ENCODE measurements around the gene MTCP1. TPM values are rescaled to one million over a fixed set of nuclear protein-coding genes. Genes with fewer than 3 reads are reported as not detected.

MTCP1 gene, protein sequence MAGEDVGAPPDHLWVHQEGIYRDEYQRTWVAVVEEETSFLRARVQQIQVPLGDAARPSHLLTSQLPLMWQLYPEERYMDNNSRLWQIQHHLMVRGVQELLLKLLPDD
- total RNA-seq, result 3.2 TPM

DNA sequence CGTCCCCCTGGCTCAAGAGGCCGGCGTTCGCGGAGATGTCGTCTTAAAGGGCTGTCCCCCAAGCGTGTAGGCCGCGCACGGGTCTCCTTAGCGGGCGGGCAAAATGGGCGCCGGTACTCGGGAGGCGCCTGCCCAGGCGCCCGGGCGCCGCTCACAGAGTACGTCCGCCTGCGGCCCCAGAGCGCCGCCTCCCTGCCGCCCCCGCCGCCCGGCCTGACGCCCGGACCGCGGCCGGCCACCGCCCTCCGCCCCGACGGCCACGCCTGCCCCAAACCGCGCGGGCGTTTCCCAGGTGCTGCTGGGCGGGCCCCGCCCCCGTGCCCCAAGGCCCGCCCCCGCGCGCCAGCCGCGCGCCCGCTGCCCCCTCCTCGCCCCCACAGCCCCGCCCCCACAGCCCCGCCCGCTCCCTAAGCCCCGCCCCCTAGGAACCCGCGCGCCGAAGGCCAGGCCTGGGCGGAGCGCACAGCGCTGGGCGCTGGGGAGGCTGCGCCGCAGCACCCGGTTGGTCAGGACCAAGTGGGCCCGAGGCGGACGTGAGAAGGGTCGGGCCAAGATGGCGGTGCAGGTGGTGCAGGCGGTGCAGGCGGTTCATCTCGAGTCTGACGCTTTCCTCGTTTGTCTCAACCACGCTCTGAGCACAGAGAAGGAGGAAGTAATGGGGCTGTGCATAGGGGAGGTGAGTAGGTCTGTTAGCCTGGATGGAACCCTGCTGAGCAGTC, at the start of gene MTCP1, which contains the start of the genes BRCC3 and CMC4:
Gene MTCP1, minus strand, starts transcription at position 162 of the 719 bp plus-strand sequence. CDS start 5,126 bp downstream, outside the sequence.
Gene BRCC3, plus strand, starts transcription at position 534 of the 719 bp plus-strand sequence. Its CDS starts 20 bp downstream, at position 554.
Gene CMC4, minus strand, starts transcription at position 162 of the 719 bp plus-strand sequence. CDS start 7,113 bp downstream, outside the sequence.
- peak; percentile 47 to 75 (median 74) for DNase-seq (ENCODE audit: low read depth in 2 of 3, low spot score in 2 of 3)

- DNase-seq (ENCODE audit: low read depth in 2 of 3, low spot score in 2 of 3), result no peak
Measured at GRCh38 chrX:155115174-155115819, 44.4 kb upstream of the MTCP1 start.

GRCh38 chrX:155113097-155113496, 42.2 kb upstream of the MTCP1 start:
- DNase-seq (ENCODE audit: low read depth in 2 of 3, low spot score in 2 of 3), result no peak

GRCh38 chrX:155112171-155112570, 41.2 kb upstream of the MTCP1 start:
- DNase-seq (ENCODE audit: low read depth in 2 of 3, low spot score in 2 of 3), result no peak

DNA sequence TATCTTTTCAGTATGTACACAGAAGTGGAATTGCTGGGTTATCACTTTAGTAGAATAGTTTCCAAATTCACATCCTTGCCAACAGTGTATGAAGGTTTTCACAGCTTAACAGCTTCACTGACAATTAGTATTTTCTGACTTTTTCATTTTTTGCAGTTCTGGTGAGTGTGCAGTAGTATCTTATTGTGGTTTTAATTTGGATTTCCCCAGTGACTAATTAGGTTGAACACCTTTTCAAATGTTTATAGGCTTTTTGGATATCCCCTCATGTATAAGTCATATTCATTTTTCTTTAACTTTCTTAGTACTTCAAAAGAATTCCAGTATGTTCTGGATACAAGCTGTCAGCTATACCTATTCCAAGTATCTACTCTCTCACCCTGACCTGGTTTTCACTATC, 37.5 kb upstream of the MTCP1 start:
- no peak for DNase-seq (ENCODE audit: low read depth in 2 of 3, low spot score in 2 of 3)

- DNase-seq (ENCODE audit: low read depth in 2 of 3, low spot score in 2 of 3), result no peak
Measured at GRCh38 chrX:155105919-155106318, 35.0 kb upstream of the MTCP1 start.

DNA sequence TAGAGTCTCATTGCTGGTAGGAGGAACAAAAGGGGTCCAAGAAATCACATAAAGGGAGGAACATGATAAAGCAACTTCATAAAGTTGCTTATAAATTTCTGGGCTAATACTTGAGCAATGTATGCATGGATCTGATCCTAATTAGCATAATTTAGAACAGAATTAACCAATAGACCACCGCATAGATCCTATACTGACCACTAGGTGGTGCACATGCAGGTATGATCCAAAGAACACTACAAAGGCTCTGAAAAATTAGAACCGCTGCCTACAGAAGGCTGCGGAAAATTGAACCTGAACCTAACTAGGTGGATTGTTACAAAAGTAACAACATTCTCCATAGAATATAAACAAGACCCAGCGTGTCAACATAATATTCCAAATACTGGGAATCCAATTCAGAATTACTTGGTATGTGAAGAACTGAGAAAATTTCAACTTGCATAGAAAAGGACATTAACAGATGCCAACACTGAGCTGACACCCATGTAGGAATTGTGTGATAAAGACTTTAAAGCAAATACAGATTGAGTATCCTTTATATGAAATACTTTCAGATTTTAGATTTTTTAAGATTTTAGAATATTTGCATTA, 23.6 kb upstream of the MTCP1 start:
- peak in 2 of 3 donors; percentile 34 to 52 for DNase-seq (ENCODE audit: low read depth in 2 of 3, low spot score in 2 of 3)

GRCh38 chrX:155086961-155087735, 16.2 kb upstream of the MTCP1 start:
- DNase-seq (ENCODE audit: low read depth in 2 of 3, low spot score in 2 of 3), result no peak

DNA sequence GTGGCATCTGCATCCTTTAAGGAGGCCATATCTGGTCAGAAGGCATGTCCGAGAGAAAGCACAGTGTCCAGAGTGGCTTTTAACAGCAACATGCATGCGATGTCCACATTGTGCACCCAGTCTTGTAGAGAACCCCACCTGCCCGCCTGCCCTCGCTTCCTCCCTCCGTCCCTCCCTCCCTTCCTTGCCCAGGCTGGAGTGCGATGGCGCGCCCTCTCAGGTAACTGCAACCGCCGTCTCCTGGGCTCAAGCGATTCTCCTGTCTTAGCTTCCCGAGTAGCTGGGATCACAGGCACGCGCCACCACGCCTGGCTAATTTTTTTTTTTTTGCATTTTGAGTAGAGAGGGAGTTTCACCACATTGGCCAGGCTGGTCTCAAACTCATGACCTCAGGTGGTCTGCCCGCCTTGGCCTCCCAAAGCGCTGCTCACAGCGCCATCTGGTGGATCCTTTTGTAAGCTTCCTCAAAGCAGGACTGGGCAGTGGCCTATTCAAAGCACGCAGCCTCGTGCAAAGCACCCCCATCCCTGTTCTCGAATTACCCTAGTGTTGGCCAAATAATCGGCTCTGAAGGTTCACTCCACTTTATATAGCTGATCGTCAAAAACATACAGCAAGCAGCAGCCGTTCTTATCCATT, 15.4 kb upstream of the MTCP1 start:
- peak in 2 of 3 donors; percentile 29 to 58 for DNase-seq (ENCODE audit: low read depth in 2 of 3, low spot score in 2 of 3)

DNA sequence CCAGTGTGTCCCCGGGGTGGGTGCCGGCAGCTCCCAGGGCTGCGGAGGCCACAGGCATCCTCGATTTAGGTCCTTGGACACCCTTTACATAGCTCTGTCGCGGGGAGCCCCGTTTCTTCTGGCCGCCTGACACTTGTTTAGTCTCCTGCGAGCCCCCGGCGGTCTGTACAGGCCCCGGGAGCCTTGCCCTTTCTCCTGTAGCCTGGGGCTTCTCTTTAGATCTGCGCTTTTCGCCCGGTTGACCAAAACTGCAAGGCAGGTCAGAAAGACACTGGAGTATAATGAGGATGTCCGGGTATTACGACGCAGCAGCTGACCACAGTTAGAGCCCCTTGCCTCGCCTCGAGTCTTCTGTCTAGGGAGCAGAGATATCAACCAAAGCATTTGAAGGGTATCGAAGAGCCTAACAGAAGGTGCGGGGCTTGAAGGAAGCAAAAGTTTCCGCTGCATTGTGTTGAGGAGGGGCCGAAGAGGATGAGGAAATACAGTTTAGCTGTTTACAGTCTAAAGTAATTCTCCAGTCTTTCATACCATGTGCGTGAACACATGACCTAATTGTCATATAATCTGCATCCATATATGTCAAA, 851 bp upstream of the MTCP1 start:
- DNase-seq (ENCODE audit: low read depth in 2 of 3, low spot score in 2 of 3), result peak in 1 of 3 donors; percentile 34

DNA sequence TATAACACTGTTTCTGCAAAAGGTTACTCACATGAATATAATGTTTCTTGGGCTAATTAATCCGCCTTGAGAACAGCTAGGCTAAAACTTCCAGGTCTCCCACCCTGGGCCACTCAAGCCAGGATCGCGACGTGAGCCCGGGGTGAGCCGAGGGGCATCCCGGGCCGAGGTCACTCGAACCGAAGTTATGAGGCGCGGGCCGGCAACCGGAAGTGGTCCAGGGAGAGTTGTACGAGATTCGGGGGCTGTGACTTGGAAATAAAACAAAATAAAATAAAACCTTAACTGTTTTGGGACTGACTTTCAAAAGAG, 317 bp downstream of the MTCP1 start:
- peak in 1 of 3 donors; percentile 18 for DNase-seq (ENCODE audit: low read depth in 2 of 3, low spot score in 2 of 3)

DNA sequence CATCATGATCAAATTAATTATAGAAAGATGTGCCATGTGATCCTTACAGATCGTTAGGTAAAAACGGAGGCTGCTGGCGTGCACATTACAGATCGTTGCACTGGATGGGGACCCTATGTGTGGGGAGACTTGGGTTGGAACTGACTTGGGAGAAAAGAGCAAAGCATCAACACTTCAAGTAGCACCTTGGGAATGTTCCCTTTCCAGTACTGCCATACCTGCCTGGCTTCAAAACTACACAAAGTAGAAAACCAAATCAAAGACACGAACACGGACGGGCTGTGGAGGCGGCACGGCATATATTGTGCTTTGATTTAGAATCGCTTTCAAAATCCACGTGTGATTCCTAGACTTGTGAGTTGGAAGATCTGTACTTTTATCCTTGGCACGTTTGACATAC, 898 bp downstream of the MTCP1 start:
- peak in 1 of 3 donors; percentile 2 for DNase-seq (ENCODE audit: low read depth in 2 of 3, low spot score in 2 of 3)

GRCh38 chrX:155069414-155069813, 1.5 kb downstream of the MTCP1 start:
- DNase-seq (ENCODE audit: low read depth in 2 of 3, low spot score in 2 of 3), result no peak

- DNase-seq (ENCODE audit: low read depth in 2 of 3, low spot score in 2 of 3), result no peak
Measured at GRCh38 chrX:155068165-155068564, 2.8 kb downstream of the MTCP1 start.

- no peak for DNase-seq (ENCODE audit: low read depth in 2 of 3, low spot score in 2 of 3)
Measured at GRCh38 chrX:155065035-155065734, 5.8 kb downstream of the MTCP1 start.

- no peak for DNase-seq (ENCODE audit: low read depth in 2 of 3, low spot score in 2 of 3)
Measured at GRCh38 chrX:155061760-155062159, 9.2 kb downstream of the MTCP1 start.

GRCh38 chrX:155056877-155057792, 13.8 kb downstream of the MTCP1 start:
- DNase-seq (ENCODE audit: low read depth in 2 of 3, low spot score in 2 of 3), result peak; percentile 35 to 55 (median 54)

DNA sequence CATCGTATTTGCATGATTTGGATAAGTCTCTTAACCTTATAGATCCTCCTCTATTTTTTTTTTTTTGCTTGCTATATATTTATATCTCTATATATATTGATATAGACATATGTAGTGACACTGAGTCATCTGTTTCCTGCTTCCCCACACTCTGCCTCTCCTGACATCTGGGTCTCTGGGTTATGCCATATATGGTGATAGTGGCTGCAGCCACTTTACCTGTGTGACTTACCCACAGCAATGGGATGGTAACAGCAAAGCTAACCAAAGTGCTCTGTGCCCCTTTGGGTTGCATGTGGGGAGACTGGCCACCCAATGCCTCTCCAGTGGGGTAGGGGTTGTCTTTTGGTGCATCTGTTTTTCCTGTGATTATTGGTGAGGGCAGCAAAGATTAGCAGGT, 14.5 kb downstream of the MTCP1 start:
- no peak for DNase-seq (ENCODE audit: low read depth in 2 of 3, low spot score in 2 of 3)

All from hematopoietic multipotent progenitor cell (in vitro differentiated cells).